CD14-positive monocyte (primary cell): ENCODE results near the gene MMUT. TPM values are rescaled to one million over a fixed set of nuclear protein-coding genes. Genes with fewer than 3 reads are reported as not detected.

ENCODE experiments used
- DNase-seq, 3 donors: peaks; one replicate each; pipeline ENCODE4 v3.0.0-alpha.2; 2011 to 2022
- H2AFZ ChIP-seq: 2 replicates; pipeline ENCODE4 v1.6.0; 2012; ENCODE audit warnings: mild to moderate bottlenecking, low read depth, low read length, inconsistent platforms; ENCODE audit not compliant: insufficient read depth, poor library complexity, severe bottlenecking
- H3K27ac ChIP-seq, 2 donors: 1 replicate in 1 of 2; 2 replicates in 1 of 2; pipeline ENCODE4 v1.5.1; 2012 to 2013; ENCODE audit warnings: low read length in 2 of 2, control low read depth in 1 of 2, inconsistent platforms in 1 of 2, low read depth in 1 of 2, mild to moderate bottlenecking in 1 of 2
- H3K27me3 ChIP-seq, 2 donors: one replicate each; pipeline versions ENCODE4 v1.6.0 to v1.6.1; 2011 to 2013; ENCODE audit warnings: low read length in 2 of 2; ENCODE audit not compliant: control insufficient read depth in 2 of 2, insufficient read depth in 2 of 2
- H3K36me3 ChIP-seq, 2 donors: replicated peaks in 1 of 2; 1 replicate in 1 of 2; 2 replicates in 1 of 2; pipeline versions ENCODE4 v1.5.1 to v1.6.1; 2012 to 2013; ENCODE audit warnings: low read length in 2 of 2, control low read depth in 1 of 2, inconsistent platforms in 1 of 2, mild to moderate bottlenecking in 1 of 2; ENCODE audit not compliant: insufficient read depth in 2 of 2, control insufficient read depth in 1 of 2
- H3K4me1 ChIP-seq, 2 donors: 1 replicate in 1 of 2; 2 replicates in 1 of 2; pipeline versions ENCODE4 v1.5.1 to v1.6.1; 2012 to 2013; ENCODE audit warnings: low read length in 2 of 2, control low read depth in 1 of 2, inconsistent platforms in 1 of 2, mild to moderate bottlenecking in 1 of 2, moderate library complexity in 1 of 2; ENCODE audit not compliant: insufficient read depth in 2 of 2, control insufficient read depth in 1 of 2
- H3K4me2 ChIP-seq: replicated peaks from 2 replicates; pipeline ENCODE3; 2012; ENCODE audit warnings: low read length, moderate library complexity, mild to moderate bottlenecking; ENCODE audit not compliant: poor library complexity, severe bottlenecking; ENCODE audit errors: extremely low read depth
- H3K4me3 ChIP-seq, 3 experiments: fragments of 200-600 bp in 1 of 3; sonication (generic) in 1 of 3; replicated peaks in 1 of 3; 1 replicate in 2 of 3; 2 replicates in 1 of 3; pipeline ENCODE4 v1.5.1; 2011 to 2013; ENCODE audit warnings: low read length in 3 of 3, mild to moderate bottlenecking in 3 of 3, control low read depth in 2 of 3, low read depth in 2 of 3, inconsistent platforms in 1 of 3, moderate library complexity in 1 of 3
- H3K79me2 ChIP-seq: 2 replicates; pipeline ENCODE4 v1.6.0; 2012; ENCODE audit warnings: mild to moderate bottlenecking, control low read depth, inconsistent platforms, low read length, moderate library complexity; ENCODE audit not compliant: insufficient read depth
- H3K9ac ChIP-seq: 2 replicates; pipeline ENCODE4 v1.6.0; 2017; ENCODE audit warnings: low read length, mild to moderate bottlenecking; ENCODE audit not compliant: insufficient read depth, poor library complexity, severe bottlenecking
- H3K9me3 ChIP-seq, 2 donors: replicated peaks in 1 of 2; 1 replicate in 1 of 2; 2 replicates in 1 of 2; pipeline versions ENCODE4 v1.5.1 to v1.6.1; 2012 to 2013; ENCODE audit warnings: low read length in 2 of 2, control low read depth in 1 of 2; ENCODE audit not compliant: control insufficient read depth in 1 of 2, insufficient read depth in 1 of 2
- H4K20me1 ChIP-seq: 2 replicates; pipeline ENCODE4 v1.6.0; 2012; ENCODE audit warnings: mild to moderate bottlenecking, low read length, control low read depth, moderate library complexity; ENCODE audit not compliant: insufficient read depth
- H3K27ac Mint-ChIP-seq, 7 donors: one replicate each; pipeline ENCODE4 v1.8.0; 2020; ENCODE audit warnings: mild to moderate bottlenecking in 7 of 7, mixed read lengths in 7 of 7, moderate library complexity in 6 of 7, inconsistent platforms in 2 of 7
- H3K27me3 Mint-ChIP-seq, 3 donors: one replicate each; pipeline ENCODE4 v1.8.0; 2021 to 2022; ENCODE audit warnings: low read depth in 3 of 3, mild to moderate bottlenecking in 3 of 3, mixed read lengths in 3 of 3, moderate library complexity in 3 of 3, inconsistent platforms in 1 of 3
- H3K36me3 Mint-ChIP-seq, 2 donors: one replicate each; pipeline ENCODE4 v1.8.0; 2020; ENCODE audit warnings: mixed read lengths in 2 of 2, inconsistent platforms in 1 of 2, mild to moderate bottlenecking in 1 of 2
- H3K4me1 Mint-ChIP-seq: one replicate; pipeline ENCODE4 v1.8.0; 2020; ENCODE audit warnings: mild to moderate bottlenecking, mixed read lengths
- H3K4me3 Mint-ChIP-seq, 2 donors: one replicate each; pipeline ENCODE4 v1.8.0; 2020; ENCODE audit warnings: mild to moderate bottlenecking in 2 of 2, mixed read lengths in 2 of 2, moderate library complexity in 1 of 2
- H3K9me3 Mint-ChIP-seq, 7 donors: one replicate each; pipeline ENCODE4 v1.8.0; 2020 to 2022; ENCODE audit warnings: mixed read lengths in 7 of 7, mild to moderate bottlenecking in 6 of 7, moderate library complexity in 6 of 7, inconsistent platforms in 2 of 7
- WGBS: methylation state at CpG from one replicate; pipeline ENCODE4 v1.1.5; 2013; ENCODE audit warnings: missing lambda C conversion rate; ENCODE audit not compliant: insufficient coverage; 5-methylcytosine and 5-hydroxymethylcytosine counted together
- intact Hi-C, 2 donors: fragments of 100-400 bp; cut with micrococcal nuclease; formaldehyde crosslinking; loops; one replicate each; pipeline versions ENCODE4 v1.15.0 to v1.15.1; 2023
- polyA plus RNA-seq, 3 donors: library from polyadenylated mRNA; depleted of rRNA in 1 of 3; unstranded in 2 of 3; stranded (reverse) in 1 of 3; fragments of 300-500 nt in 2 of 3; fragments of >200 nt in 1 of 3; fragmentation: Illumina TruSeq in 2 of 3; gene quantifications; 1 replicate in 2 of 3; 2 replicates in 1 of 3; pipeline ENCODE4 v1.2.3, GENCODE V29; 2012 to 2021
- TF ChIP-seq, protein P1 (sequence below): fragments of 200-600 bp; IDR thresholded peaks from one replicate; pipeline ENCODE4 v1.8.0; 2022; ENCODE audit warnings: antibody characterized with exemption, mild to moderate bottlenecking

Gene MMUT
- polyA plus RNA-seq, 3 donors = 3.2 to 9.2 (median 6.4) TPM

DNA sequence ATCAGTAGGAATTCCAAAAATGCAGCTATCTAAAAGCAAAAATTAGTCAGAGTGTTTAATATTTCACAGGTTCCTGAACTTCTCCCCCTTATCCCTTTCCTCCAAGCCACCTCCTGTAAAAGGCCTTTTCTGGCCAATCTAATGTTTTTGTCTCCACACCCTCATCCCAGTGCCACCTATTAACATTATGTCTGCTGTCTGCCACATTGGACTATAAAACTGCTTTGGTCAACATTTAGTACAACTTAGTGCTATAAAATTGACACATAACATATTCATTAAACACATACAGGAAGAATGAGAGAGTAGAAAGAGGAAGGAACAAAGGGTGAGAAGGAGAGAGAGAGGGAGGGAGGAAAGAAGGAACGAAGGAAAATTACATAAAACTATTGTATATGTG lies 47.7 kb downstream of the MMUT start:
- no CpG with 5 or more reads among the region's 1 CpG for WGBS
- Mint-ChIP-seq H3K36me3 (no peaks in the 10 kb centered on the region), H3K4me3 (no peak overlapping the region), H3K4me1 (no peaks in the 10 kb centered on the region), H3K27me3 (peaks cover 0 to 3% (median under 1%) of the 10 kb centered on the region in 3 donors), H3K27ac (no peak overlapping the region), H3K9me3 (no peaks in the 10 kb centered on the region)
- Histone ChIP-seq H3K9me3 (no peaks in the 10 kb centered on the region), H2AFZ (no peak overlapping the region), H3K4me3 (no peak overlapping the region), H3K4me1 (no peaks in the 10 kb centered on the region), H3K4me2 (no peak overlapping the region), H4K20me1 (no peaks in the 10 kb centered on the region), H3K79me2 (no peaks in the 10 kb centered on the region), H3K36me3 (no peaks in the 10 kb centered on the region), H3K9ac (no peak overlapping the region), H3K27ac (no peak overlapping the region), H3K27me3 (no peaks in the 10 kb centered on the region)
- TF ChIP-seq, protein P1, sequence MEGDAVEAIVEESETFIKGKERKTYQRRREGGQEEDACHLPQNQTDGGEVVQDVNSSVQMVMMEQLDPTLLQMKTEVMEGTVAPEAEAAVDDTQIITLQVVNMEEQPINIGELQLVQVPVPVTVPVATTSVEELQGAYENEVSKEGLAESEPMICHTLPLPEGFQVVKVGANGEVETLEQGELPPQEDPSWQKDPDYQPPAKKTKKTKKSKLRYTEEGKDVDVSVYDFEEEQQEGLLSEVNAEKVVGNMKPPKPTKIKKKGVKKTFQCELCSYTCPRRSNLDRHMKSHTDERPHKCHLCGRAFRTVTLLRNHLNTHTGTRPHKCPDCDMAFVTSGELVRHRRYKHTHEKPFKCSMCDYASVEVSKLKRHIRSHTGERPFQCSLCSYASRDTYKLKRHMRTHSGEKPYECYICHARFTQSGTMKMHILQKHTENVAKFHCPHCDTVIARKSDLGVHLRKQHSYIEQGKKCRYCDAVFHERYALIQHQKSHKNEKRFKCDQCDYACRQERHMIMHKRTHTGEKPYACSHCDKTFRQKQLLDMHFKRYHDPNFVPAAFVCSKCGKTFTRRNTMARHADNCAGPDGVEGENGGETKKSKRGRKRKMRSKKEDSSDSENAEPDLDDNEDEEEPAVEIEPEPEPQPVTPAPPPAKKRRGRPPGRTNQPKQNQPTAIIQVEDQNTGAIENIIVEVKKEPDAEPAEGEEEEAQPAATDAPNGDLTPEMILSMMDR = no peak
- no peak for DNase-seq
- intact Hi-C loops = no loop called here

- no peak overlapping the region for H3K9ac ChIP-seq
- H3K79me2 ChIP-seq = no peaks in the 10 kb centered on the region
- H3K4me1 ChIP-seq = no peaks in the 10 kb centered on the region
- intact Hi-C loops = no loop called here
- Mint-ChIP-seq H3K27me3 (peaks cover 0 to 5% (median 2%) of the 10 kb centered on the region in 3 donors), H3K4me1 (no peaks in the 10 kb centered on the region), H3K4me3 (no peak overlapping the region), H3K27ac (no peak overlapping the region), H3K36me3 (no peaks in the 10 kb centered on the region), H3K9me3 (no peaks in the 10 kb centered on the region)
- no peak overlapping the region for H3K4me3 ChIP-seq
- H4K20me1 ChIP-seq = no peaks in the 10 kb centered on the region
- H2AFZ ChIP-seq = no peak overlapping the region
- H3K27me3 ChIP-seq = no peaks in the 10 kb centered on the region
- H3K4me2 ChIP-seq = no peak overlapping the region
- H3K27ac ChIP-seq = no peak overlapping the region
- 67% methylated on average over 2 of the region's 3 CpGs for WGBS
- H3K9me3 ChIP-seq = no peaks in the 10 kb centered on the region
- no peak for DNase-seq
- TF ChIP-seq, protein P1 = no peak
- no peaks in the 10 kb centered on the region for H3K36me3 ChIP-seq
These were observed 52.5 kb downstream of the MMUT start for GRCh38 chr6:49410564-49410963.
